ENCODE results near the gene PHKG2.

The PHKG2 gene

DNA sequence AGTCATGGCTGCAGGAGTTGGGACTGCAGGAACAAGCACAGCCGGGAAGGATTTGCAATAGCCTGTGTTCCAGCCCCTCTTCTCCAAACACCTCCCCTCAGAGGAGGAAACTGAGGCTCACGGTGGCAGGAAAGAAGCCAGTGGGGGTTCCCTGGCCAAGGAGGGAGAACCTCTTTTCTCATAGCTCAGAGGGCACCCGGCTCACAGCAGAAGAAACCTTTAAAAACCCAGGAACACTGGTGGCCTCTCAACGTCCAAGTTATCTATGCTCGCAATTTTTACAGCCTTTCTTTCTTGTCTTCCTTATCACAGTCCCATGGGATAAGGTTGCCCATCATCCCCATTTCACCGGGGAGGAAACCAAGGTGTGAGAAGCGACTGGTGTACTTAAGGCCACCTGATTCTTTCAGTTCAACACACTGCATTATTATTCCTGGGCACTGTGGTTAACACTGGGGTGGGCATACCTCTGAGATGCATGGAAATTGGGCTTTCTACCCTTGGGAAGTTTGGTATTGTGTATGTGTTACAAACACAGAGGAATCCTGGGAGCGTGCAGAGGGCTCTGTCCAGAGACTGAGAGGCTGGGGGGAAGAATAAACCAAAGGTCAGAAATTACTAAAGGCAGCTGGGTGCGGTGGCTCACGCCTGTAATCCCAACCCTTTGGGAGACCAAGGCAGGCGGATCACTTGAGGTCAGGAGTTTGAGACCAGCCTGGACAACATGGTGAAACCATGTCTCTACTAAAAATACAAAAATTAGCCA, 39.6 kb downstream of the PHKG2 start:
- H3K27me3 ChIP-seq (ENCODE audit: insufficient read depth, insufficient read length), result no peaks in the 10 kb centered on the region
- peak overlapping the region; percentile 87 for H3K4me3 ChIP-seq (ENCODE audit: insufficient read length, low read depth)
- H3K36me3 ChIP-seq (ENCODE audit: insufficient read depth, insufficient read length, low read length), result peaks cover 31% of the 10 kb centered on the region
- no peaks in the 10 kb centered on the region for H3K9me3 ChIP-seq (ENCODE audit: insufficient read depth, low read length)
- DNase-seq (ENCODE audit: low read depth, low spot score), result no peak
- TF ChIP-seq YY1 (IDR thresholded peaks at IDR 0.05; ENCODE audit: insufficient read depth, insufficient read length) (no peak), ZNF274 (IDR thresholded peaks at IDR 0.05; ENCODE audit: low read depth, low read length) (no peak), SUZ12 (IDR thresholded peaks at IDR 0.05; ENCODE audit: extremely low read depth, insufficient read depth, insufficient read length) (no peak)
- peak overlapping the region; percentile 98 for H3K9ac ChIP-seq (ENCODE audit: insufficient read length, low read depth)
- peaks cover 2% of the 10 kb centered on the region for H3K4me1 ChIP-seq (ENCODE audit: insufficient read depth, insufficient read length)

- TF ChIP-seq SUZ12 (IDR thresholded peaks at IDR 0.05; ENCODE audit: extremely low read depth, insufficient read depth, insufficient read length), result no peak
- no peak for TF ChIP-seq ZNF274 (IDR thresholded peaks at IDR 0.05; ENCODE audit: low read depth, low read length)
- TF ChIP-seq YY1 (IDR thresholded peaks at IDR 0.05; ENCODE audit: insufficient read depth, insufficient read length), result no peak
- no peaks in the 10 kb centered on the region for H3K27me3 ChIP-seq (ENCODE audit: insufficient read depth, insufficient read length)
- peaks cover 2% of the 10 kb centered on the region for H3K4me1 ChIP-seq (ENCODE audit: insufficient read depth, insufficient read length)
- no peak overlapping the region for H3K9ac ChIP-seq (ENCODE audit: insufficient read length, low read depth)
- H3K36me3 ChIP-seq (ENCODE audit: insufficient read depth, insufficient read length, low read length), result no peaks in the 10 kb centered on the region
- H3K9me3 ChIP-seq (ENCODE audit: insufficient read depth, low read length), result no peaks in the 10 kb centered on the region
- H3K4me3 ChIP-seq (ENCODE audit: insufficient read length, low read depth), result no peak overlapping the region
- no peak for DNase-seq (ENCODE audit: low read depth, low spot score)
Measured at GRCh38 chr16:30793508-30794069, 45.4 kb downstream of the PHKG2 start.

GRCh38 chr16:30794634-30795033, 46.4 kb downstream of the PHKG2 start:
- no peaks in the 10 kb centered on the region for H3K27me3 ChIP-seq (ENCODE audit: insufficient read depth, insufficient read length)
- H3K9me3 ChIP-seq (ENCODE audit: insufficient read depth, low read length), result no peaks in the 10 kb centered on the region

DNA sequence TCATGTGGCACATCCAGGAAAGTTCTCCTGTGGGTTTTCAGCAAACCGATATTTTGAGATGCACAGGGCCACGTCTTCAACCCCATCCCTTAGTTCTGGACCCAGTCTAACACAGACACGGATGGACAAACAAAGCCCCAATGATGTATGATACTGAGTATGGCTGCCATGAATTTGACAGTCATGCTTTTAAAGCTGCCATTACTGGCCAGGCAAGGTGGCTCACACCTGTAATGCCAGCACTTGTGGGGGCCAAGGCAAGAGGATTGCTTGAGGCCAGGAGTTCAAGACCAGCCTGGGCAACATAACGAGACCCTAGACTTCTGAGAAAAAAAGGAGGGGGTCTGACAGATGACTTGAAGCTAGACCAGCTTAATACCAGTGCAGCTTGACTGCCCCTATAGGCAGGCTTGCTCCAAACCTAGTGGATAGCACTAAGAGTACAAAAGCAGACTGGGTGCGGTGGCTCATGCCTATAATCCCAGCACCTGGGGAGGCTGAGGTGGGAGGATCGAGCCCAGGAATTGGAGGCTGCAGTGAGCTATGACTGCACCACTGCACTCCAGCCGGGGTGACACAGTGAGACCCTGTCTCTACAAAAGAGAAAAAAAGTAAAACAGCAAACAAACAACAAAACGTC, 49.6 kb downstream of the PHKG2 start:
- Histone ChIP-seq H3K9me3 (ENCODE audit: insufficient read depth, low read length) (no peaks in the 10 kb centered on the region), H3K27me3 (ENCODE audit: insufficient read depth, insufficient read length) (no peaks in the 10 kb centered on the region), H3K4me3 (ENCODE audit: insufficient read length, low read depth) (no peak overlapping the region), H3K9ac (ENCODE audit: insufficient read length, low read depth) (no peak overlapping the region), H3K36me3 (ENCODE audit: insufficient read depth, insufficient read length, low read length) (no peaks in the 10 kb centered on the region), H3K4me1 (ENCODE audit: insufficient read depth, insufficient read length) (peaks cover 2% of the 10 kb centered on the region)
- TF ChIP-seq ZNF274 (IDR thresholded peaks at IDR 0.05; ENCODE audit: low read depth, low read length), result no peak
- no peak for TF ChIP-seq SUZ12 (IDR thresholded peaks at IDR 0.05; ENCODE audit: extremely low read depth, insufficient read depth, insufficient read length)
- no peak for TF ChIP-seq YY1 (IDR thresholded peaks at IDR 0.05; ENCODE audit: insufficient read depth, insufficient read length)
- DNase-seq (ENCODE audit: low read depth, low spot score), result no peak

More at GRCh38 chr16:30794634-30795033, 46.4 kb downstream of the PHKG2 start:
- Histone ChIP-seq H3K9ac (ENCODE audit: insufficient read length, low read depth) (no peak overlapping the region), H3K4me3 (ENCODE audit: insufficient read length, low read depth) (no peak overlapping the region), H3K36me3 (ENCODE audit: insufficient read depth, insufficient read length, low read length) (no peaks in the 10 kb centered on the region), H3K4me1 (ENCODE audit: insufficient read depth, insufficient read length) (peaks cover 2% of the 10 kb centered on the region)
- TF ChIP-seq SUZ12 (IDR thresholded peaks at IDR 0.05; ENCODE audit: extremely low read depth, insufficient read depth, insufficient read length), result no peak
- TF ChIP-seq YY1 (IDR thresholded peaks at IDR 0.05; ENCODE audit: insufficient read depth, insufficient read length), result no peak
- no peak for TF ChIP-seq ZNF274 (IDR thresholded peaks at IDR 0.05; ENCODE audit: low read depth, low read length)
- DNase-seq (ENCODE audit: low read depth, low spot score), result no peak

All from NT2/D1 (cell line).